HS-27A (cell line): ENCODE data around the gene SLC17A7.

Experiments
- DNase-seq: peaks from one replicate; pipeline ENCODE4 v3.0.0-alpha.2; 2012; ENCODE audit warnings: low read depth, missing footprints

The SLC17A7 gene

DNA sequence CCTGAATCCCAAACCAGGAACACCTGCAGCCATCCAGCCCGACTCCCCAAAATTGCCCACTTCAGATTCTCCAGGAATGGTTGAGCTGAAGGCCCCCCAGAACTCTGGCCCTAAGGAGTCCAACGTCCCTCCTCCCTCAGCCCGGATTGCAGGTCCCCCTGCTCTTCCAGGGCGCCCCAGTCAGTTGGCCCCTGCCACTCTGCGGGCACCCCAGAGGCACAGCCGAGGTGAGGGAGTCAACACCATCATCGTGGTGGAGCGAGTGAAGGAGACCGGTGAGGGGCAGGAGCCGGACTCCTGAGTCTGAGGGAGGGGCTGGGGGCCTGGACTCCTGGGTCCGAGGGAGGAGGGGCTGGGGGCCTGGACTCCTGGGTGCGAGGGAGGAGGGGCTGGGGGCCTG lies 14.0 kb downstream of the SLC17A7 start:
- DNase-seq = no peak

DNA sequence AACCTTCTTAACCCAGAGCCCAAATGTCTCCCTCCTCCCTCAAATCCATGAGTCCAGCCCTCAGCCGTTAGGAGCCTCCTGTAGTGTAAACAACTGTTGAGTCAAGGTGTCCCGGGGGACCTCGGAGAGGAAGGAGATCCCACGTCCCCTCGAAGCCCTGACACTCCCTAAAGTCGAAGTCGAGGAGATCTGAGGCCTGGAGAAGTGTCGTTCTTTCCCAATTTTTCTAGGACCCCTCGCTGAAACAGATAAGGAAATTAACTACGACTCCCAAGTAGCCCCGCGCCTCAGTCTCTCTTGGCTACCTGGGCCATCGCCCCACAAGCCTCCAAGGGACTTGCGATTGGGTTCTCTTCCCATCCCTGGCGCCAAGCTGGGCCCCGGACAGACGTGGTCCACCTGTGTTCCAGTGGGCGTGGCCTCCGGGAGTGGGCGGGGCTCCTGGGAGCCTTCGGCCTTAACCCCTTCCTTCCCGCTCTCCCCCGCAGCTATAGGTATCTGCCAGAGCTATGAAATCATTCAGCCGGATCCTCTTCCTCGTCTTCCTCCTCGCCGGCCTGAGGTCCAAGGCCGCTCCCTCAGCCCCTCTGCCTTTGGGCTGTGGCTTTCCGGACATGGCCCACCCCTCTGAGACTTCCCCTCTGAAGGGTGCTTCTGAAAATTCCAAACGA lies 15.3 kb downstream of the SLC17A7 start:
- DNase-seq = no peak

DNA sequence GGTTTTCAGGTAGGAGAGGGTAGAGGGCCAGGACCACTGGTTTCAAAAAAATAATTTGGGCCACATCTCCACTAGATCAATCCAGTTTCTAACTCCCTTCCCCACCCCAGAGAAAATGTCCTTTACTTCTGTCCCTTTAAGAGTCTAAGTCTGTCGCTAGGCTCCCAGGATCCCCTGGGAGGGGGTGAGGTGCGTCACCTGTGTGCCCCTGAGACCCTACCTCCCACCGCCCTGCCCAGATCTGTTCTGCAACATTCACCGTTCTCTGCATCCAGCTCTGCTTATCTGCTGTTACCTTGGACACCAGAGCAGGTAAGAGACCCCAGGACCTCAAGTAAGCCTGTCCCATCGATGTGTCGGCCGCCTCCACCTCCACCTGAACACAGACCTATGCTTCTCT lies 16.1 kb downstream of the SLC17A7 start, which contains the start of gene GFY:
GFY (plus strand) TSS at position 211 of the 400 bp plus-strand sequence. CDS start 1,043 bp downstream, outside the sequence.
- DNase-seq = no peak

DNA sequence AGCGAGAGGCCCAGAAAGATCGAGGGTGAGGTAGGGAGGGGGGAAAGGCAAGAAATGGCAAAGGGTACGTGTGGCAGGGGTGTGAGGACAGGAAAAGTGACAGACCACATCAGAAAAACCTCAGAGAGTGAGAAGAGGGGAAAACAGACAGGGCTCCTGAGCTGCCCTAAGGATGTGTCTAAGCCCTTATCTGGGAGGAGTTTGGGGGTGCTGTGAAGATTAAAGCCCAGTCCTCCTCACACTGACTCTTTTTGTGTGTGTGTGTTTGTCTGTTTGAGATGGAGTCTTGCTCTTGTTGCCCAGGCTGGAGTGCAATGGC lies 17.4 kb downstream of the SLC17A7 start:
- no peak for DNase-seq

DNA sequence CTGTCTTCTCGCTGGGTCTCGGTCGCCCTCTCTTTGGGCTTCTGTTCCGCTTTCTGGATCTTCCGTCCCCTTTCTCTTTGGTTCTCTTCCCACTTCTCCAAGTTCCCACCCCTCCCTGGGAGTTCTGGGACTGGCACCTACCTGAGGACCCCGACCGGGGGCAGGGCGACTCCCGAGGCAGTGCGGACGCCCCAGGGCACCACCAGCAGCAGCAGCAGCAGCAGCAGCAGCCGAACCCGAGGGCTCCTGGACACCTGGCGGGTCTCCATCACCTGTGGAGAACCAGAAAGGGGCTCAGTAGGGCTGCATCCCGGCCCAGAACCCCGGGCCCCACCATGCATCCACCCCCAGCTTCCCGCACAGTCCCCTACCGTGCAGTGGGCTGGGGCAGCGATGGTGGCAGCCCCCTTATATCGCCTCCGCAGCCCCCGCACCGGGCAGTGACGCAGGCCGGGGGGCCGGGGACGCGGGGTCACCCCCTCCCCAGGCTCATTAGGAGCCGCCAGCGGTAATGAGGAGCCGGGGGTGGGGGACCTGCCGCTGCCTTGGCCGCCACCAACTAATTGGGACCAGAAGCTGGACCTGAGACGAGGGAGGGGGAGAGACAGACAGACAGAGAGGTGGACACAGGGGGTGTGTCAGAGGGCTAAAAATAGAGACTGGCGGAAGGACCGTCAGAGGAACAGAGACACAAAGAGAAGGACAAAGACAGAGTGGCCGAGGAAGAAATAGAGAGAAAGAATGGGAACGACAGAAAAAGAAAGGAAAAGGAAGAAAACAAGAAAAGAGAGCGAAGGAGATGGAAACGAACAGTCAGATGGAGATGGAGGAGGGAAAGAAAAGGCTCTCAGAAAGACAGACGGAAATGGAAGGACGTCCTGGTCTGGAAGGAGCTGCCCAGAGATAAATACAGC lies 18.0 kb downstream of the SLC17A7 start, which contains the start of gene PTH2:
PTH2 (minus strand) TSS at position 371 of the 914 bp plus-strand sequence; CDS start at position 269, 102 bp downstream.
- no peak for DNase-seq

DNA sequence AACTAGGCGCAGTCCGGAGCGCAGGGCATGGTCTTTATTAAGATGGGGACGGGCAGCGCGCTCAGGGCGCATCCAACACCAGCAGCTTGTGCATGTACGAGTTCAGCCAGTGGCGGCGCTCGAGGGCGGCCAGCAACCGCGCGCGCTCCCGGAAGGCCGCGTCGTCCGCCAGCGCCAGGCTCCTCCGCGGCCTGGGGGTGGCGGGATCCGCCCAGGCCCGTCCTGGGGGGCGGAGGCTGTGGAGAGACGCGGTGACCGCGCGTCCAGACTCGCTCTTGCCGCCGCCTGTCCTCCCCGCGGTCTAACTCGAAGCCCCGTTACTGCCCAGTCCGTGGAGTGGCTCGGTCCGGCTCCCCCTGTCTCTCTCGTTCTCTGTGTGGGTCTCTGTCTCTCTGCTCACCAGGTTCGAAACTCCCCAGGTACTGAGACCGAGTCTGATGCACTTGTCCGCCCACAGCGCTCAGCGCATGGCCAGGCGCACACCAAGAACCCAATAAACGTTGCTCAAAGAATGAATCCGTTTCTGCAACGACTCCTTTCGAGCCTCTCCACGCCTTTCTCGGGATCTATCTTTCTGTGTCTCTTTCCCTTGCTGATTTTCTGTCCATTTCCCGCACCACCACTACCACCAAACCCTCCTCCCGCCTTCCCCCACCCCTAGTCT lies 18.8 kb downstream of the SLC17A7 start:
- no peak for DNase-seq

DNA sequence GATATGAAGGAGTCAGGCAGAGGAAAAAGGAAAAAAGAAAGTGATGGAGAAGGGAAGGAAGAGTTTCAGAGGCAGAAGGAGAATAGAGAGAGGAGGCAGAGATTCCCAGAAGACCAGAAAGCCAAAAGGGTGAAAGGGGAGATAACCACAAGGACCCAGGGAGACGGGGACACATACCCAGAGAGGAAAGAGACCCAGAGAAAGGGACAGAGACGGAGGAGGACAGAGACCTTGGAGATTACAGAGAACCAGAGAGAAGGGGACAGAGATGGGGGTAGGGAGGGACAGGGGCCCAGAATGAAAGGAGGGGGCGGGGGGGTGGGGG lies 19.5 kb downstream of the SLC17A7 start:
- DNase-seq = no peak

DNA sequence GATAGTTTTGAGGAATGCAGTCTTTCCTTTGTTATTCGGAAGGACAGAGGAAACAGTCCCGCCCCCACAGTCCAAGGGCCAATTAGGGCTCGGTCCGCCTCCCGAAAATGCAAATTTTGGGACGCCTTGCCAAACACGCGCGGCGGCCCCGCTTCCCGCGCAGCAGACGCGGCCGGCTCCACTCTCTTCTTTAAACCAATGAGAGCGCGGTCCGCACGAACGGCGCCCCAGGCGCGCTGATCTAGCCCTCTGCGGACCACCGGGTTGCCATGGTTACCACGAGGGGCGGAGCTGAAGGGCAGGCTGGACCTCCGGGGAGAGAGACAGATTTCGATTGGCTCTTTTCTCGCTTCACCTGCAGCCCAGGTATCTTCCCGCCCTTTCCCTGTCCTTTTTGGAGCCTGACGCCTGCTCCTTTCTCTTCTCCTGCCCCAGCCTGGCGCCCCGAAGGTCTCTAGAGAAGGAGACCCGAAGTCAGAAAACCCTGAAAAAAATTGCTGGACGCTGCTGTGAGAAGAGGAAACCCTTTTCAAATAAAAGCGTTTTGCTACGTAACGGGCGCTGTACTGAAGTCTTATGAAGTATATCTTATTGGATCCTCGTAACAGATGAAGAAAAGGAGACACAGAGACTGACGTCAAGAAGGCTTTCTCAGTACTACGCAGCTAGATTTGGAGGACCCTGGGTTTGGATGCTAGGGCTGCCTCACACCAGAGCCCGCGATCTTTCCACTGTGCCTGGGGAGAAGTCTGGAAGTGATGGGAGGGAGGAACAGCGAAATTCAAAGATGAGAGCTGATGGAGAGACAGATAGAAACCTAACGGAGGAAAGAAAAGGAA lies 20.1 kb downstream of the SLC17A7 start:
- DNase-seq = no peak

DNA sequence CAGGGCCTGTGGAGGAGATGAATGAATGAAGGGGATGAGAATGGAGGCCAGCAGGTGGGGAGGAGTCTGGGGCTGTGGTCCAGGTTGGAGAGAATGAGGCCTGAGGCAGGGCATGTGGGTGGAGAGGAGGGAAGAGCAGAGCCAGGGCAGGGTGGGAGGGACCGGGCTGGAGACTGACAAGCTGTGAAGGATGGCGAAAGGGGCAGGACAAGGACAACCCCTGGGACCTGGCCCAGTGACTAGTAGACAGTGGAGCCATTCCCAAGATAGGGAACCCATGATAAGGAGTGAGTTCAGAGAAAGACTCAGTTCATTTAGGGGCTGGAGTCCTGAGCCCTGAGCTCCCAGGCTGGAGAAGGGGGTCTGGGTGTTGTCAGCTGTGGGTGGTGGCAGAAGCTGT lies 21.1 kb downstream of the SLC17A7 start:
- no peak for DNase-seq

DNA sequence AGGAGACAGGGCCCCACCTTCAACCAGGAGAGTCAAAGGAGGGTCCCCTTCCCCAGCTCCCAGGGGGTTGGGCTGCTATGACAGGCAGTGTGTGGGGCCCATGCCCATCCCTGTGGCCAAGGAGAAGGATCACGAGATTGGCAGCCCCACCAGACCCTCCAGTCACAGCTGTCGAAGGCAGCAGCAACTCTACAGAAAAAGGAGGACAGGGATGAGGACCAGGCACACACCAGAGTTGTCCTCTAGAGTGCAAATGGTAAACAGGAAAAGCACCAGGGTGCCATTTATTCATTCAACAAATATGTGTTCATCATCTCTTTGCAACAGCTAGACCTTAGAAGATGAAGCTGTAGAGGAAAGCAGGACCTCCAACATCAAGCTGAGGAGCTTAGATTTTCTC lies 22.2 kb downstream of the SLC17A7 start:
- DNase-seq = no peak

DNA sequence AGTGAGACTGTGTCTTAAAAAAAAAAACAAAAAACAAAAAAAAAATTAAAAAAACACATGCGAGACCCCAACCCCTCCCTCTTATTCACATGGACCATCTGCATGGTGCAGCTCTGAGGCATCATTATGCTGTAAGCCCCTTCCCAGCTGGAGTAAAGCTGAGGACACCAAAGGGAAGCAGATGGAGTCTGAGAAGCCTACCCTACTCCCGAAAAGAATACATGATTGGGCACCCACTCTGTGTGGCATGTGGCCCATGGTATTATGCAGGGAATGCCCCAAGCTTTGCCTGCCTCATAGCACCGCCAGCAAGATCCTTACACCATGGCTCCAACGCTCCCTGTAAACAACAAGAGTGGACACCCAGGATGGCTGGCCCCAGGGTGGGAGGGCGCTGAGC lies 22.8 kb downstream of the SLC17A7 start:
- no peak for DNase-seq

DNA sequence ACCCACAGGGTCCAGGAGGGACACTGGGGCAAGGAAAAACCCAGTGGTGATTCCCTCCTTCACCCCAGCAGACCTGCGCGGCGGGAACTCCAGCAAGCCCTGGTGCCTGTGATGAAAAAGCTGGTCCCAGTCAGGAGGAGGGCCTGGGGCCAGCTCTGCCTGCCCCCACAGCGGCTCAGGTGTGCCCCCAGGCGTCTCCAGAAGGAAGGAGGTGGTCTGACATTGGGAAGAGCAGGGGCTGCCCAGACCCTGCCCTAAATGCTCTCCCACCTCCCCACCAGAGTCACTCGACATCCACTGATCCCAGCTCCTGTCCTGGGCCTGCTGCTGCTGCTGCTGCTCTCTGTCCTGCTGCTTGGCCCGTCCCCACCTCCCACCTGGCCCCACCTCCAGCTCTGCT lies 24.2 kb downstream of the SLC17A7 start:
- DNase-seq = no peak

DNA sequence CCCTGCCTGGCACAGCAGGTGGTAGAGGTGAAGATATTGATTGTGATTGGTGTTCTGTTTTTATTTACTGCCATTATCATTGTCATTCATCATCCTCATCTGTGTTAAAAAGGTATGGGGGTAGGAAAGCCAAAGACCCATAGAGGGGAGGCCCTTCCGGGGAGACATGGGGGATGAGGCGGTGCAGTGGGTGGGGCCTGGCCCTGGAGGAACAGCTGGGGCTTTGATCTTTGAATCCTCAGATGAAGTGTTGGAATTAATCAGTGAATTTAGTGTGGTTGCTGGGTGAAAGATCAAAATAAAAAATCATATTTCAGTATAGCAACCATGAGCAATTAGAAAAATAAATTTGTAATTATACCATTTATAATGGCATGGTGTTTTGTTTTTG lies 25.5 kb downstream of the SLC17A7 start:
- DNase-seq = no peak

DNA sequence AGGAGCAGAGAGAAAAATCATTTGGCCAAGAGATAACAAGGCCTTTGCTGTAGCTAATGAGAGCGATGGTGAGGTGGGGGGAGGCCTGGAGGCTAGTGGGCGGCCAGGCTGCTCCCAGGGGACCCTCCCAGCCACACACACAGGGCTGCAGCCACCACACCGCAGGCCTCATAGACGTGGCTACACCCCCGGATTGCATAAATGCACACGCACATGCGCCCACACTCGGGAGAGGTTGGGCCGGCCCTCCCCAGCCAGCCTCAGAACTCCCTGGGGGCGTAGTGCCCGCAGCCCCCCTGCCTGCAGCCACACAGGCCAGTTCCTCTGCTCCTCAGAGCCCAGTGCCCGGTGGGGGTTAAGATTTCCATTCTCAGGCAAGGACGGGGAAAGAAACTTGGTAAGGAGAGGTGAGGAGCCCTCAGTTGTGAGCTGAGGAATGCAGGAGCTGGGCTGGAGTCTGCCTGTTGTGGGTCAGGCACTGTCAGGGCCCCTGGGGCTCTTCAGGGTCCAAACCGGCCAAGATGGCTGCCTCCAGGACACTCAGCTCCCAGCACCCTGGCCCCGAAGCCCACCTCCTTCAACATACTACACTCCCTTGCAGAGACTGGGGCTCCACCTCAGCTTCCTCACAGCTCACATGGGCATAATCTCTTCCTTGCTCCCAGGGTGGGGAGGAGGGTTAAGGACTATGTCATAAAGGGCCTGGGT lies 26.1 kb downstream of the SLC17A7 start:
- no peak for DNase-seq

DNA sequence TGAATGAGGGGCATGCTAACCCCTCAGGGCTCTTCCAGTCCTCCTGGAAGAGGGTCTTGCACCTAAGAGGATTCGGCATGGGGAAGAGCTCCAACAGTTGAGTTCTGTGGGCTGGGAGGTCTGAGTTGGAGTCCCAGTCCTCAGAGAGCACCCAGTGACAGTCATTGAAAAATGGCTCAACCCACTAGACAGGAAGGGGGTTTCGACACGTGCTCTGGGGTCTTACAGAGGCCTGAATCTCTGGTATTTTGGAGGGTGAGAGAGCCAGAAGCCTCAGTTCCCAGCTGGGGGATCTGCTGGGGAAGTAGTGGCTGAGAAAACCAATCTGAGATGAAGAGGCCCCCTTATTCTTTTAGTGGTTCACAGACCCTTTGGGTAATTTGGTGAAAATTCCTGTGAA lies 27.1 kb downstream of the SLC17A7 start:
- DNase-seq = no peak

DNA sequence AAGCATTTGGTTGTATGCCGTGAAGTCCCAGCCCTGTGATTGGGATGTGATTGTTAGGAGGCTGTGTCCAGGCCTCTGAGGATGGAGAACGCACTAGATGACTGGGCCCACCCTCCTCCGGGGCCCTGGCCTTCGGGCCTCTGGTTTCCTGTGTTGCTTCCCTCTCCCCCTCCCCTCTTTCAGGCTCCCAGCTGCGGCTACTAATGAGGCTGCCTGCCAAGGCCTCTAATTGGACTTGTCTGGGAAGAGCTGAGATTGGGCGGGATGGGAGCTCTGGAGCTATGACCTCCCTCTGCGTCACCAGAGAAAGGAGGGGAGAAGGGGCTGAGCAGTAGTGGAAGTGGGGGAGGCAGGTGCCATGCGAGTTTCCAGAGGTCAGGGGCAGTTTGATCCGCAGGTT lies 28.0 kb downstream of the SLC17A7 start:
- no peak for DNase-seq

DNA sequence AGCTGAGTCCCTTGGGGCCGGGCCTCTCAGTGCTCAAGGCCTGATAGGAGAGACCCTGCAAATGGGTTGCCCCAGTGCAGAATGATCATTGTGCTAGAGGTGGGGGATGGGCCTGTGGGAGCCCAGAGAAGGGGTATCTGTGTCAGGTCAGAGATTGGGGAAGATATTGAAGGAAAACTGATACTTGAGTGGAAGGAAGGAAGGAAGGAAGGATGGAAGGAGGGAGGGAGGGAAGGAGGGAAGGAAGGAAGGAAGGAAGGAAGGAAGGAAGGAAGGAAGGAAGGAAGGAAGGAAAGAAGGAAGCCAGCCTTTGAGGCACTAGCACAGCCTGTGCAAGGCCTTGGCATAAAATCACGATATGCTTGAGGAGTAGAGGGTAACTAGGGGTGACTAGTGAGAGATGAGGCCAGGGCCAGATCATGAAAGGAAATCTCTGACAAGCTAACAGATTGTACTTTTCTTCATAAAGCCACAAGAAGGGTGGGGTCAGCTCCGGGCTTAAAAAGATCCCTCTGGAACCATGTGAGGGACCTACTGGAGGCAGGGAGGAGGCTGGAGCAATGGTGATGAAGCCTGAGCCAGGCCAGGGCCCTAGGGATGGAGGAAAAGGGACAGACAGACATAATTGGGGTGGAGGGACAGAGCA lies 29.5 kb downstream of the SLC17A7 start:
- no peak for DNase-seq

DNA sequence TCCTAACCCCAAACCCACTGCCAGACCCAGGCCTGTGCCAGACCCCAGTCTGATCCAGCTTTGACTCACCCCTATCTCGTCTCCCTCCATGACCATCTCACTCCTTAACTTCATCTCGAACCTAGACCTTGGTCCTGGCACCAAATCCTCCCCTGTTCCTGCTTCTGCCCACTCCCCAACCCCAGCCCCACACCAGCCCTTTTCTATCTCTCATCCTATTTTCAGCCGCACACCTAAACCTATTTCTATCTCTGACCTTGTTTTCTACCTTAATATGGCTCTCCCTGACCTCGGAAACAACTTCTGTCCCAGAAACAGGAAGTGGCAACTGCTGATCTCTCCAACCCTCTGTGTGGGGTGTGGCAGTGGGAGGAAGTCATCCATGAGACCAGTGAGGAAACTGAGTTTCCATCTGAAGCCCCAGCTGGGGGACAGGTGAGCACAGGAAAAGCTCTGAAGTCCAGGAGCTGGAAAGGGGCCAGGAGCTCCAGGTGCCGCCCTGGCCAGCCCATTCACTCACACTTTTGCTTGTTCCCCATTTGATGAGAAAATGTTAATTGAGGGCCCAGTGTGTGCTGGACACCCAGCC lies 31.8 kb downstream of the SLC17A7 start:
- no peak for DNase-seq

DNA sequence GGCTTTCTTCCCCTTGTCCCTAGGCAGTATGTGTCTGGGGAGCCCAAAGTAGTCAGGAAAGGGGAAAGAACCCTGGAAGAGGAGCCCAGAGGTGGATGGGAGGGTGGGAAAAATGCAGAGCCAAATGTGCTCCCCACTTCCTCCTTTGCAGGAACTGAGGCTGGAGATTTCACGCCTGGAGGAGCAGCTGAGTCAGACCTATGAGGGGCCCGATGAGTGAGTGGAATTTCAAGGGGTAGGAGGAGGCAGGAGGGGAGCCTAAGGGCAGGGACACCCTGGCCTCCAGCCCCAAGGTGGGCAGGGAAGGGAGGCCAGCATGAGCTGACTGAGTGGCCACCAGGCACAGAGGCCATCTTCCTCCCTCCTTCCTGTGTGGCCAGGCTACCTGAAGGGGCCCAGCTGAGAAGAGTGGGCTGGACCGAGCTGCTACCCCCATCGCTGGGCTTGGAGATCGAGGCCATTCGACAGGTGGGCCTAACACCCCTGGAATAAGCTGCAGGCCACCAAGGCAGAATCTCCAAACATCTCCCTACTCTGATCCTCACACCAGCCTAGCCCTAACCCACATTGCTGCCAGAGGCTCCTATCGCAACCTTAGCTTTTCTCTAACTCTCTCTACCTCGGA lies 32.4 kb downstream of the SLC17A7 start:
- no peak for DNase-seq

DNA sequence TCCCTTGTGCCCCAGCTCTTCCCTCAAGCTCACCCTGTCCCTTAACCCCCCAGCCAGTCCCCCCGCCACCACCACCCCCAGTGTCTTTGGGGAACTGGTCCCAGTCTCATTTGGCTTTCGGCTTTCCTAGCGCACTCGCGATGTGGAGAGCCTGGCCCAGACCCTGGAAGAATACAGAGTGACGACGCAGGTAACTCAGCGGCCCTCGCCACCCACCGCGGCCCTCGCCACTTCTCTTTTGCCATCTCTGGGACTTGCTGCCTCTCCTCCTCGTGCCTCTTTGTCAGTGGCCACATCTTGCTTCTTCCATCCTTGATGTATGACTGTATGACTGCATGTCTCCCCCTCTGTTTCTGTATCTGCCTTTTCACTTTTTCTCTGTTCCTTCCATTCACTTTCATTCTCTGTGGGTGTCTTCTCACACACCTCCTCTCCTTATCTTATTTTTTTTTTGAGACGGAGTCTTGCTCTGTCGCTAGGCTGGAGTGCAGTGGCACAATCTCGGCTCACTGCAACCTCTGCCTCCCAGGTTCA lies 33.8 kb downstream of the SLC17A7 start:
- no peak for DNase-seq
